GM23338 (cell line): Measurements from ENCODE around the gene C1orf21. TPM values are rescaled to one million over a fixed set of nuclear protein-coding genes. Genes with fewer than 3 reads are reported as not detected.

Experiments
- ATAC-seq: fragments of 200-7000 bp; cut with Tn5 transposase; 3 replicates; pipeline ENCODE4 v1.9.1; 2020
- DNase-seq: peaks from one replicate; pipeline ENCODE4 v3.0.0-alpha.2; 2015; ENCODE audit warnings: low spot score
- H2AFZ ChIP-seq: fragments of 200-600 bp; sonication (generic); 2 replicates; pipeline ENCODE4 v1.8.0; 2016; ENCODE audit warnings: antibody characterized with exemption, mild to moderate bottlenecking, moderate library complexity
- H3F3A ChIP-seq: fragments of 200-600 bp; sonication (generic); replicated peaks from 2 replicates; pipeline ENCODE4 v1.8.0; 2017; ENCODE audit warnings: antibody characterized with exemption, mixed run types, low read depth
- H3K27ac ChIP-seq: fragments of 200-600 bp; sonication (generic); 2 replicates; pipeline ENCODE4 v1.6.1; 2016; ENCODE audit warnings: low read depth
- H3K27me3 ChIP-seq: fragments of 200-600 bp; sonication (generic); 2 replicates; pipeline ENCODE4 v1.8.0; 2016; ENCODE audit warnings: mild to moderate bottlenecking, mixed run types, moderate library complexity; ENCODE audit not compliant: insufficient read depth
- H3K36me3 ChIP-seq: fragments of 200-600 bp; sonication (generic); 2 replicates; pipeline ENCODE4 v1.8.0; 2016; ENCODE audit warnings: mild to moderate bottlenecking; ENCODE audit not compliant: insufficient read depth
- H3K4me1 ChIP-seq: fragments of 200-600 bp; sonication (generic); 2 replicates; pipeline ENCODE4 v1.8.0; 2016; ENCODE audit warnings: mild to moderate bottlenecking, moderate library complexity; ENCODE audit not compliant: insufficient read depth
- H3K4me2 ChIP-seq: fragments of 200-600 bp; sonication (generic); 2 replicates; pipeline ENCODE4 v1.7.1; 2017; ENCODE audit warnings: mixed run types
- H3K4me3 ChIP-seq: fragments of 200-600 bp; sonication (generic); 2 replicates; pipeline ENCODE4 v1.6.1; 2016; ENCODE audit warnings: mixed run types
- H3K79me2 ChIP-seq: fragments of 200-600 bp; sonication (generic); replicated peaks from 2 replicates; pipeline ENCODE4 v1.8.0; 2017; ENCODE audit warnings: mild to moderate bottlenecking; ENCODE audit not compliant: insufficient read depth
- H3K9me2 ChIP-seq: fragments of 200-600 bp; sonication (generic); 2 replicates; pipeline ENCODE4 v1.8.0; 2017; ENCODE audit not compliant: insufficient read depth
- H4K20me1 ChIP-seq: fragments of 200-600 bp; sonication (generic); replicated peaks from 2 replicates; pipeline ENCODE4 v1.8.0; 2017; ENCODE audit warnings: mild to moderate bottlenecking; ENCODE audit not compliant: insufficient read depth
- H3K27ac Mint-ChIP-seq: 2 replicates; pipeline ENCODE4 v1.8.0; 2020; ENCODE audit warnings: inconsistent platforms, mild to moderate bottlenecking, moderate library complexity, mixed read lengths
- H3K27me3 Mint-ChIP-seq: 3 replicates; pipeline ENCODE4 v1.8.0; 2022; ENCODE audit warnings: low read depth, mild to moderate bottlenecking, moderate library complexity, mixed read lengths, inconsistent platforms; ENCODE audit not compliant: insufficient read depth, poor library complexity
- H3K36me3 Mint-ChIP-seq: 3 replicates; pipeline ENCODE4 v1.8.0; 2021; ENCODE audit warnings: low read depth, mild to moderate bottlenecking, inconsistent platforms, moderate library complexity, mixed read lengths
- H3K4me1 Mint-ChIP-seq: 3 replicates; pipeline ENCODE4 v1.8.0; 2020; ENCODE audit warnings: mild to moderate bottlenecking, inconsistent platforms, mixed read lengths
- H3K4me3 Mint-ChIP-seq: 3 replicates; pipeline ENCODE4 v1.8.0; 2021; ENCODE audit warnings: moderate library complexity, mild to moderate bottlenecking, inconsistent platforms, mixed read lengths
- H3K9me3 Mint-ChIP-seq: 3 replicates; pipeline ENCODE4 v1.8.0; 2020; ENCODE audit warnings: moderate library complexity, mild to moderate bottlenecking, inconsistent platforms, mixed read lengths
- CREB1 ChIP-seq: fragments of 250-450 bp; sonication (Bioruptor Pico); IDR thresholded peaks from 2 replicates; pipeline ENCODE4 v1.5.0; 2020; ENCODE audit warnings: low read depth, mild to moderate bottlenecking, moderate library complexity
- EZH2 ChIP-seq: fragments of 200-600 bp; sonication (generic); IDR thresholded peaks from one replicate; pipeline ENCODE4 v1.8.0; 2017; ENCODE audit warnings: antibody characterized with exemption, mild to moderate bottlenecking, low read depth; ENCODE audit not compliant: unreplicated experiment
- EZH2phosphoT487 ChIP-seq: fragments of 200-600 bp; sonication (generic); IDR thresholded peaks from one replicate; pipeline ENCODE4 v1.8.1; 2018; ENCODE audit warnings: antibody characterized with exemption; ENCODE audit not compliant: unreplicated experiment
- JUNB ChIP-seq: IDR thresholded peaks from one replicate; pipeline ENCODE4 v1.6.1; 2016; ENCODE audit warnings: antibody characterized with exemption; ENCODE audit not compliant: unreplicated experiment
- NANOG ChIP-seq: IDR thresholded peaks from 2 replicates; pipeline ENCODE4 v1.6.1; 2016; ENCODE audit warnings: antibody characterized with exemption, borderline replicate concordance
- POLR2AphosphoS5 ChIP-seq: IDR thresholded peaks from 2 replicates; pipeline ENCODE4 v1.6.1; 2016; ENCODE audit warnings: antibody characterized with exemption, low read depth
- REST ChIP-seq: IDR thresholded peaks from one replicate; pipeline ENCODE4 v1.6.1; 2018; ENCODE audit warnings: antibody characterized with exemption; ENCODE audit not compliant: unreplicated experiment
- STAT1 ChIP-seq: IDR thresholded peaks from one replicate; pipeline ENCODE4 v1.6.1; 2016; ENCODE audit warnings: antibody characterized with exemption; ENCODE audit not compliant: unreplicated experiment
- ZNF114 ChIP-seq: fragments of 250-450 bp; sonication (Bioruptor Pico); IDR thresholded peaks from 2 replicates; pipeline ENCODE4 v1.5.0; 2020; ENCODE audit warnings: mild to moderate bottlenecking, moderate library complexity
- ZNF331 ChIP-seq: fragments of 250-450 bp; sonication (Bioruptor Pico); IDR thresholded peaks from 2 replicates; pipeline ENCODE4 v1.5.0; 2020; ENCODE audit warnings: low read depth, mild to moderate bottlenecking, moderate library complexity
- polyA plus RNA-seq: library from polyadenylated mRNA; unstranded; fragments of >200 nt; fragmentation: Nextera tagmentation; extraction: Ambion mirVana; gene quantifications from 2 replicates; pipeline ENCODE4 v1.2.1, GENCODE V29; 2016
- total RNA-seq: library from RNA; depleted of rRNA; stranded (reverse); fragments of >200 nt; shearing (Covaris generic); gene quantifications from 2 replicates; pipeline ENCODE4 v1.2.3, GENCODE V29; 2014
- TF ChIP-seq, protein P1 (sequence below): IDR thresholded peaks from 2 replicates; pipeline ENCODE4 v1.6.1; 2016; ENCODE audit warnings: antibody characterized with exemption
- TF ChIP-seq, protein P2 (sequence below): fragments of 250-450 bp; sonication (Bioruptor Pico); IDR thresholded peaks from 2 replicates; pipeline ENCODE4 v1.5.0; 2020; ENCODE audit warnings: mild to moderate bottlenecking, moderate library complexity
- TF ChIP-seq, protein P3 (sequence below), 2 experiments: fragments of 200-600 bp in 1 of 2; sonication (generic) in 1 of 2; conservative IDR thresholded peaks; 2 replicates each; pipeline versions ENCODE4 v1.5.1 to v1.6.1; 2016 to 2017; ENCODE audit warnings: antibody characterized with exemption in 2 of 2, low read depth in 2 of 2, mild to moderate bottlenecking in 2 of 2, moderate library complexity in 1 of 2

The C1orf21 gene
- total and polyA plus RNA-seq, 2 experiments from 2014 or later, result 28.0 to 40.4 TPM

DNA sequence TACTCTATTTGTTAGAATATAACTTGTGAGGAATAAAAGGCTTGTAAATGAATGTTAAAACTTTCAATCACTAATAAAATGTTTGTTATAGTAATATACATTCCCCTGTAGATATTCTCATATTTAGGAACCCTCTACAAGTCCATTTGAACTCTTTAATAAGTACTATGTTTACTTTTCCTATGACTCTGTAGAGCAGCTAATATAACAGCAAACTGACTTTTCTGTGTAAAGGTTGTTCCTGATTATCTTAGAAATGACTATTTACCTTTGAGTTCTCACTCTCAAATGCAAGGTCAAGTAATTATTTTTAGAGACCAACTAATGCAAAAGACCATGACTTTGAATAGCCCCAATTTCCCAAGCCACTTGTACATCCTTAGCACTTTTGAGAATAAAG, 130.3 kb downstream of the C1orf21 start:
- ATAC-seq, result no peak
- H3K36me3 Mint-ChIP-seq, result peaks cover 3% of the 10 kb centered on the region; the same call in 1 of the 3 replicates
- Histone ChIP-seq H3K4me3 (no peak overlapping the region), H3K36me3 (no peaks in the 10 kb centered on the region), H3K27ac (no peak overlapping the region), H3F3A (no peaks in the 10 kb centered on the region), H3K27me3 (no peaks in the 10 kb centered on the region), H2AFZ (no peak overlapping the region), H4K20me1 (no peaks in the 10 kb centered on the region), H3K4me1 (0 out of 2 replicates have a peak, but pooled peaks cover 9% of the 10 kb centered on the region), H3K9me2 (no peaks in the 10 kb centered on the region), H3K79me2 (no peaks in the 10 kb centered on the region), H3K4me2 (no peak overlapping the region)
- H3K4me1 Mint-ChIP-seq, result peaks cover 21% of the 10 kb centered on the region
- TF ChIP-seq NANOG (no peak), REST (no peak), EZH2phosphoT487 (no peak), EZH2 (no peak), ZNF331 (CRISPR knock-in tag) (no peak), POLR2AphosphoS5 (no peak), STAT1 (no peak), JUNB (no peak), CREB1 (CRISPR knock-in tag) (no peak), ZNF114 (no peak)
- TF ChIP-seq, protein P1, sequence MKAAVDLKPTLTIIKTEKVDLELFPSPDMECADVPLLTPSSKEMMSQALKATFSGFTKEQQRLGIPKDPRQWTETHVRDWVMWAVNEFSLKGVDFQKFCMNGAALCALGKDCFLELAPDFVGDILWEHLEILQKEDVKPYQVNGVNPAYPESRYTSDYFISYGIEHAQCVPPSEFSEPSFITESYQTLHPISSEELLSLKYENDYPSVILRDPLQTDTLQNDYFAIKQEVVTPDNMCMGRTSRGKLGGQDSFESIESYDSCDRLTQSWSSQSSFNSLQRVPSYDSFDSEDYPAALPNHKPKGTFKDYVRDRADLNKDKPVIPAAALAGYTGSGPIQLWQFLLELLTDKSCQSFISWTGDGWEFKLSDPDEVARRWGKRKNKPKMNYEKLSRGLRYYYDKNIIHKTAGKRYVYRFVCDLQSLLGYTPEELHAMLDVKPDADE, result no peak
- TF ChIP-seq, protein P2, sequence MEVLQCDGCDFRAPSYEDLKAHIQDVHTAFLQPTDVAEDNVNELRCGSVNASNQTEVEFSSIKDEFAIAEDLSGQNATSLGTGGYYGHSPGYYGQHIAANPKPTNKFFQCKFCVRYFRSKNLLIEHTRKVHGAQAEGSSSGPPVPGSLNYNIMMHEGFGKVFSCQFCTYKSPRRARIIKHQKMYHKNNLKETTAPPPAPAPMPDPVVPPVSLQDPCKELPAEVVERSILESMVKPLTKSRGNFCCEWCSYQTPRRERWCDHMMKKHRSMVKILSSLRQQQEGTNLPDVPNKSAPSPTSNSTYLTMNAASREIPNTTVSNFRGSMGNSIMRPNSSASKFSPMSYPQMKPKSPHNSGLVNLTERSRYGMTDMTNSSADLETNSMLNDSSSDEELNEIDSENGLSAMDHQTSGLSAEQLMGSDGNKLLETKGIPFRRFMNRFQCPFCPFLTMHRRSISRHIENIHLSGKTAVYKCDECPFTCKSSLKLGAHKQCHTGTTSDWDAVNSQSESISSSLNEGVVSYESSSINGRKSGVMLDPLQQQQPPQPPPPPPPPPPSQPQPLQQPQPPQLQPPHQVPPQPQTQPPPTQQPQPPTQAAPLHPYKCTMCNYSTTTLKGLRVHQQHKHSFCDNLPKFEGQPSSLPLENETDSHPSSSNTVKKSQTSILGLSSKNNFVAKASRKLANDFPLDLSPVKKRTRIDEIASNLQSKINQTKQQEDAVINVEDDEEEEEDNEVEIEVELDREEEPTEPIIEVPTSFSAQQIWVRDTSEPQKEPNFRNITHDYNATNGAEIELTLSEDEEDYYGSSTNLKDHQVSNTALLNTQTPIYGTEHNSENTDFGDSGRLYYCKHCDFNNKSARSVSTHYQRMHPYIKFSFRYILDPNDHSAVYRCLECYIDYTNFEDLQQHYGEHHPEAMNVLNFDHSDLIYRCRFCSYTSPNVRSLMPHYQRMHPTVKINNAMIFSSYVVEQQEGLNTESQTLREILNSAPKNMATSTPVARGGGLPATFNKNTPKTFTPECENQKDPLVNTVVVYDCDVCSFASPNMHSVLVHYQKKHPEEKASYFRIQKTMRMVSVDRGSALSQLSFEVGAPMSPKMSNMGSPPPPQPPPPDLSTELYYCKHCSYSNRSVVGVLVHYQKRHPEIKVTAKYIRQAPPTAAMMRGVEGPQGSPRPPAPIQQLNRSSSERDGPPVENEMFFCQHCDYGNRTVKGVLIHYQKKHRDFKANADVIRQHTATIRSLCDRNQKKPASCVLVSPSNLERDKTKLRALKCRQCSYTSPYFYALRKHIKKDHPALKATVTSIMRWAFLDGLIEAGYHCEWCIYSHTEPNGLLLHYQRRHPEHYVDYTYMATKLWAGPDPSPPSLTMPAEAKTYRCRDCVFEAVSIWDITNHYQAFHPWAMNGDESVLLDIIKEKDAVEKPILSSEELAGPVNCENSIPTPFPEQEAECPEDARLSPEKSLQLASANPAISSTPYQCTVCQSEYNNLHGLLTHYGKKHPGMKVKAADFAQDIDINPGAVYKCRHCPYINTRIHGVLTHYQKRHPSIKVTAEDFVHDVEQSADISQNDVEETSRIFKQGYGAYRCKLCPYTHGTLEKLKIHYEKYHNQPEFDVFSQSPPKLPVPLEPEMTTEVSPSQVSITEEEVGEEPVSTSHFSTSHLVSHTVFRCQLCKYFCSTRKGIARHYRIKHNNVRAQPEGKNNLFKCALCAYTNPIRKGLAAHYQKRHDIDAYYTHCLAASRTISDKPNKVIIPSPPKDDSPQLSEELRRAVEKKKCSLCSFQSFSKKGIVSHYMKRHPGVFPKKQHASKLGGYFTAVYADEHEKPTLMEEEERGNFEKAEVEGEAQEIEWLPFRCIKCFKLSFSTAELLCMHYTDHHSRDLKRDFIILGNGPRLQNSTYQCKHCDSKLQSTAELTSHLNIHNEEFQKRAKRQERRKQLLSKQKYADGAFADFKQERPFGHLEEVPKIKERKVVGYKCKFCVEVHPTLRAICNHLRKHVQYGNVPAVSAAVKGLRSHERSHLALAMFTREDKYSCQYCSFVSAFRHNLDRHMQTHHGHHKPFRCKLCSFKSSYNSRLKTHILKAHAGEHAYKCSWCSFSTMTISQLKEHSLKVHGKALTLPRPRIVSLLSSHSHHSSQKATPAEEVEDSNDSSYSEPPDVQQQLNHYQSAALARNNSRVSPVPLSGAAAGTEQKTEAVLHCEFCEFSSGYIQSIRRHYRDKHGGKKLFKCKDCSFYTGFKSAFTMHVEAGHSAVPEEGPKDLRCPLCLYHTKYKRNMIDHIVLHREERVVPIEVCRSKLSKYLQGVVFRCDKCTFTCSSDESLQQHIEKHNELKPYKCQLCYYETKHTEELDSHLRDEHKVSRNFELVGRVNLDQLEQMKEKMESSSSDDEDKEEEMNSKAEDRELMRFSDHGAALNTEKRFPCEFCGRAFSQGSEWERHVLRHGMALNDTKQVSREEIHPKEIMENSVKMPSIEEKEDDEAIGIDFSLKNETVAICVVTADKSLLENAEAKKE (CRISPR knock-in tag), result no peak
- TF ChIP-seq, protein P3, sequence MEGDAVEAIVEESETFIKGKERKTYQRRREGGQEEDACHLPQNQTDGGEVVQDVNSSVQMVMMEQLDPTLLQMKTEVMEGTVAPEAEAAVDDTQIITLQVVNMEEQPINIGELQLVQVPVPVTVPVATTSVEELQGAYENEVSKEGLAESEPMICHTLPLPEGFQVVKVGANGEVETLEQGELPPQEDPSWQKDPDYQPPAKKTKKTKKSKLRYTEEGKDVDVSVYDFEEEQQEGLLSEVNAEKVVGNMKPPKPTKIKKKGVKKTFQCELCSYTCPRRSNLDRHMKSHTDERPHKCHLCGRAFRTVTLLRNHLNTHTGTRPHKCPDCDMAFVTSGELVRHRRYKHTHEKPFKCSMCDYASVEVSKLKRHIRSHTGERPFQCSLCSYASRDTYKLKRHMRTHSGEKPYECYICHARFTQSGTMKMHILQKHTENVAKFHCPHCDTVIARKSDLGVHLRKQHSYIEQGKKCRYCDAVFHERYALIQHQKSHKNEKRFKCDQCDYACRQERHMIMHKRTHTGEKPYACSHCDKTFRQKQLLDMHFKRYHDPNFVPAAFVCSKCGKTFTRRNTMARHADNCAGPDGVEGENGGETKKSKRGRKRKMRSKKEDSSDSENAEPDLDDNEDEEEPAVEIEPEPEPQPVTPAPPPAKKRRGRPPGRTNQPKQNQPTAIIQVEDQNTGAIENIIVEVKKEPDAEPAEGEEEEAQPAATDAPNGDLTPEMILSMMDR (conservative IDR thresholded peaks at IDR 0.05; ENCODE audit: low read depth in 2 of 2), result no peak
- no peaks in the 10 kb centered on the region for H3K27me3 Mint-ChIP-seq
- H3K4me3 Mint-ChIP-seq, result no peak overlapping the region
- no peak overlapping the region for H3K27ac Mint-ChIP-seq
- DNase-seq, result no peak
- no peaks in the 10 kb centered on the region for H3K9me3 Mint-ChIP-seq
